IMR-90 (cell line): ENCODE measurements around the gene KCNK3. TPM values are rescaled to one million over a fixed set of nuclear protein-coding genes. Genes with fewer than 3 reads are reported as not detected.
A peak's percentile ranks its signal among the peaks of the same experiment; 100 is the strongest.

Source experiments
- ATAC-seq: fragments of 200-7000 bp; cut with Tn5 transposase; 2 replicates; pipeline ENCODE4 v1.9.1; 2020; ENCODE audit warnings: low read depth, mild to moderate bottlenecking, moderate library complexity
- BruUV-seq: library from RNA; stranded (reverse); fragments of 400-500 nt; replicated peaks from 2 replicates; lab custom pipeline; 2021; lab: Mats Ljungman, UMichigan
- CTCF ChIA-PET: fragments of 300-600 bp; formaldehyde crosslinking; extraction: SDS; loops from one replicate; lab custom pipeline; 2021; ENCODE audit warnings: antibody characterized with exemption; lab: Yijun Ruan, JAX
- POLR2A ChIA-PET: fragments of 300-600 bp; sonication (Branson Sonifier 250); formaldehyde crosslinking; loops from one replicate; lab custom pipeline; 2022; ENCODE audit warnings: antibody characterized with exemption; ENCODE audit not compliant: unreplicated experiment; lab: Charles Lee
- DNase-seq: peaks from one replicate; pipeline ENCODE4 v3.0.0; 2013
- H2AFZ ChIP-seq: replicated peaks from 2 replicates; pipeline ENCODE3; 2013; ENCODE audit warnings: low read length, mild to moderate bottlenecking; ENCODE audit not compliant: poor library complexity
- H2AK5ac ChIP-seq: 2 replicates; pipeline ENCODE4 v1.6.1; 2013; ENCODE audit warnings: low read depth, low read length, inconsistent platforms
- H2AK9ac ChIP-seq: replicated peaks from 2 replicates; pipeline ENCODE3; 2013; ENCODE audit warnings: mild to moderate bottlenecking, low read depth, low read length, moderate library complexity; ENCODE audit not compliant: poor library complexity
- H2BK120ac ChIP-seq: 2 replicates; pipeline ENCODE4 v1.6.1; 2013; ENCODE audit warnings: low read depth, low read length, inconsistent platforms
- H2BK15ac ChIP-seq: 3 replicates; pipeline ENCODE4 v1.6.1; 2013; ENCODE audit warnings: low read depth, low read length, inconsistent platforms
- H2BK20ac ChIP-seq: 2 replicates; pipeline ENCODE4 v1.6.1; 2013; ENCODE audit warnings: low read depth, mild to moderate bottlenecking, inconsistent platforms, low read length, moderate library complexity
- H2BK5ac ChIP-seq: 2 replicates; pipeline ENCODE4 v1.6.1; 2013; ENCODE audit warnings: mild to moderate bottlenecking, low read depth, low read length, inconsistent platforms; ENCODE audit not compliant: poor library complexity, severe bottlenecking
- H3K14ac ChIP-seq: replicated peaks from 2 replicates; pipeline ENCODE4 v1.6.1; 2013; ENCODE audit warnings: low read depth, low read length, inconsistent platforms
- H3K18ac ChIP-seq: 2 replicates; pipeline ENCODE4 v1.6.1; 2013; ENCODE audit warnings: low read depth, low read length, control low read depth
- H3K23ac ChIP-seq: 2 replicates; pipeline ENCODE4 v1.6.1; 2013; ENCODE audit warnings: low read depth, low read length, inconsistent platforms
- H3K27ac ChIP-seq: 2 replicates; pipeline ENCODE4 v1.5.1; 2013; ENCODE audit warnings: mild to moderate bottlenecking, control low read depth, low read length; ENCODE audit not compliant: insufficient read depth
- H3K27me3 ChIP-seq: 2 replicates; pipeline ENCODE4 v1.6.1; 2013; ENCODE audit warnings: low read length; ENCODE audit not compliant: control insufficient read depth, insufficient read depth
- H3K36me3 ChIP-seq: 2 replicates; pipeline ENCODE4 v1.6.1; 2013; ENCODE audit warnings: low read length, mixed read lengths; ENCODE audit not compliant: control insufficient read depth, insufficient read depth
- H3K4ac ChIP-seq: 2 replicates; pipeline ENCODE4 v1.6.1; 2013; ENCODE audit warnings: low read depth, low read length, inconsistent platforms
- H3K4me1 ChIP-seq: 2 replicates; pipeline ENCODE4 v1.6.1; 2013; ENCODE audit warnings: low read length, mixed read lengths; ENCODE audit not compliant: control insufficient read depth, insufficient read depth
- H3K4me2 ChIP-seq: 2 replicates; pipeline ENCODE4 v1.6.1; 2013; ENCODE audit warnings: low read depth, mild to moderate bottlenecking, control low read depth, low read length, moderate library complexity
- H3K4me3 ChIP-seq: 2 replicates; pipeline ENCODE4 v1.5.1; 2013; ENCODE audit warnings: low read depth, mild to moderate bottlenecking, control low read depth, low read length, moderate library complexity; ENCODE audit not compliant: insufficient read depth
- H3K56ac ChIP-seq: 2 replicates; pipeline ENCODE4 v1.6.1; 2013; ENCODE audit warnings: low read length, inconsistent platforms; ENCODE audit not compliant: insufficient read depth; ENCODE audit errors: extremely low read depth
- H3K79me1 ChIP-seq, 2 experiments: 2 replicates each; pipeline ENCODE4 v1.6.1; 2013; ENCODE audit warnings: low read length in 2 of 2, inconsistent platforms in 1 of 2, low read depth in 1 of 2
- H3K9ac ChIP-seq: 2 replicates; pipeline ENCODE4 v1.6.1; 2013; ENCODE audit warnings: low read depth, low read length, control low read depth
- H3K9me1 ChIP-seq: 2 replicates; pipeline ENCODE4 v1.6.1; 2013; ENCODE audit warnings: low read length, inconsistent platforms; ENCODE audit not compliant: insufficient read depth
- H3K9me3 ChIP-seq: 2 replicates; pipeline ENCODE4 v1.6.1; 2013; ENCODE audit warnings: low read length; ENCODE audit not compliant: control insufficient read depth, insufficient read depth
- H4K20me1 ChIP-seq: 2 replicates; pipeline ENCODE4 v1.6.1; 2013; ENCODE audit warnings: low read length, inconsistent platforms; ENCODE audit not compliant: insufficient read depth
- H4K5ac ChIP-seq: 2 replicates; pipeline ENCODE4 v1.6.1; 2013; ENCODE audit warnings: mild to moderate bottlenecking, low read depth, low read length, control low read depth
- H4K8ac ChIP-seq, 2 experiments: 2 replicates each; pipeline ENCODE4 v1.6.1; 2013; ENCODE audit warnings: low read depth in 2 of 2, low read length in 2 of 2, control low read depth in 1 of 2, inconsistent platforms in 1 of 2
- H4K91ac ChIP-seq: 2 replicates; pipeline ENCODE4 v1.6.1; 2013; ENCODE audit warnings: low read depth, low read length, inconsistent platforms; ENCODE audit not compliant: insufficient read depth
- BHLHE40 ChIP-seq: fragments of 150-350 bp; IDR thresholded peaks from 2 replicates; pipeline ENCODE4 v1.6.1; 2016; ENCODE audit warnings: mild to moderate bottlenecking, low read depth, low read length
- MAFK ChIP-seq: IDR thresholded peaks from 2 replicates; pipeline ENCODE4 v1.6.1; 2012; ENCODE audit warnings: low read depth, low read length, improper control_type of control experiment
- SMC3 ChIP-seq: fragments of 150-350 bp; IDR thresholded peaks from 2 replicates; pipeline ENCODE4 v1.6.1; 2016; ENCODE audit warnings: low read depth, mild to moderate bottlenecking, antibody characterized with exemption, low read length, moderate library complexity
- WGBS, 2 experiments: methylation state at CpG; one replicate each; pipeline versions ENCODE4 v1.1.5 to v1.1.7; 2013; ENCODE audit warnings: missing lambda C conversion rate in 2 of 2; ENCODE audit not compliant: insufficient read length in 1 of 2; ENCODE audit errors: extremely low coverage in 2 of 2; 5-methylcytosine and 5-hydroxymethylcytosine counted together
- dilution Hi-C: fragments of 300-500 bp; cut with HindIII; formaldehyde crosslinking; loops from one replicate; pipeline ENCODE4 v1.14.3; 2018; ENCODE audit warnings: low sequenced_read_pairs; ENCODE audit not compliant: unreplicated experiment
- in situ Hi-C: fragments of 300-500 bp; cut with MboI; formaldehyde crosslinking; loops from 3 replicates; pipeline ENCODE4 v1.14.3; 2019; ENCODE audit warnings: low sequenced_read_pairs, inconsistent platforms, mixed read lengths
- intact Hi-C: fragments of 100-400 bp; cut with micrococcal nuclease; formaldehyde crosslinking; loops from 2 replicates; pipeline ENCODE4 v1.10.0; 2022
- polyA plus RNA-seq, 3 experiments: library from polyadenylated mRNA; depleted of rRNA; stranded (reverse); fragments of >200 nt; gene quantifications; 2 replicates each; pipeline ENCODE4 v1.2.3, GENCODE V29; 2012; ENCODE audit warnings: low replicate concordance in 1 of 3
- total RNA-seq: library from RNA; depleted of rRNA; stranded (reverse); fragments of >200 nt; gene quantifications from 2 replicates; pipeline ENCODE4 v1.2.3, GENCODE V29; 2012

Gene KCNK3
- total and polyA plus RNA-seq, 2 of the 4 experiments (the other 2 are of a cell fraction), result under 0.01 to 0.03 TPM

GRCh38 chr2:26756337-26756736, 63.8 kb downstream of the KCNK3 start:
- no peak for TF ChIP-seq SMC3
- TF ChIP-seq BHLHE40, result no peak
- no peak for TF ChIP-seq MAFK
- ChIA-PET CTCF (interaction anchor here (1.1 kb wide), 1 partner anchor 90 kb away, joined by 3 read pairs; no protein-coding TSS in a partner anchor), POLR2A (no interaction called here)
- peak overlapping the region; percentile 19; the same call in 1 of the 2 replicates for H3K27ac ChIP-seq
- H2BK120ac ChIP-seq, result peak overlapping the region; percentile 91
- H2BK5ac ChIP-seq, result no peak overlapping the region
- ATAC-seq, result no peak
- intact Hi-C loops (no loop called here), dilution Hi-C loops (no loop called here), in situ Hi-C loops (no loop called here)
- no peak overlapping the region for H2AFZ ChIP-seq
- H3K14ac ChIP-seq, result no peak overlapping the region
- H3K79me1 ChIP-seq, result peaks cover 0 to 15% of the 10 kb centered on the region in 2 experiments; a peak in 1 of 4 replicates
- H4K20me1 ChIP-seq, result no peaks in the 10 kb centered on the region
- no peak overlapping the region for H3K23ac ChIP-seq
- H2AK5ac ChIP-seq, result peak overlapping the region; percentile 86
- peak overlapping the region; percentile 81 for H3K18ac ChIP-seq
- no peak overlapping the region for H2AK9ac ChIP-seq
- H3K4me3 ChIP-seq, result no peak overlapping the region
- peak overlapping the region in 1 of 2 experiments; percentile 77; a peak in 2 of 4 replicates for H4K8ac ChIP-seq
- no peak for DNase-seq
- H3K4me2 ChIP-seq, result no peak overlapping the region
- BruUV-seq, result no TSS peak
- H3K4me1 ChIP-seq, result peaks cover 15% of the 10 kb centered on the region
- no peak overlapping the region for H3K56ac ChIP-seq
- peak overlapping the region; percentile 92 for H2BK20ac ChIP-seq
- H3K27me3 ChIP-seq, result no peaks in the 10 kb centered on the region
- no peak overlapping the region for H3K9ac ChIP-seq
- peak overlapping the region; percentile 67; the same call in 1 of the 2 replicates for H4K5ac ChIP-seq
- peak overlapping the region; percentile 88 for H3K4ac ChIP-seq
- no peaks in the 10 kb centered on the region for H3K36me3 ChIP-seq
- peak overlapping the region; percentile 87 for H4K91ac ChIP-seq
- WGBS, 2 experiments, result no CpG with 5 or more reads among the region's 5 CpGs
- H2BK15ac ChIP-seq, result peak overlapping the region; percentile 90
- peaks cover 10% of the 10 kb centered on the region for H3K9me1 ChIP-seq
- peaks cover 2% of the 10 kb centered on the region for H3K9me3 ChIP-seq
